H1 (cell line): Measurements from ENCODE around the gene NUP58. TPM values are rescaled to one million over a fixed set of nuclear protein-coding genes. Genes with fewer than 3 reads are reported as not detected.

Source experiments
- CTCF ChIA-PET: fragments of 300-600 bp; sonication (Branson Sonifier 250); formaldehyde crosslinking; loops from one replicate; lab custom pipeline; 2021; ENCODE audit not compliant: partially characterized antibody; lab: Charles Lee
- POLR2A ChIA-PET: fragments of 300-600 bp; sonication (Branson Sonifier 250); formaldehyde crosslinking; loops from one replicate; lab custom pipeline; 2021; ENCODE audit warnings: inconsistent platforms; ENCODE audit not compliant: partially characterized antibody; lab: Charles Lee
- DNase-seq, 2 experiments: peaks; one replicate each; pipeline versions ENCODE4 v3.0.0 to v3.0.0-alpha.2; 2010 to 2022; ENCODE audit warnings: low spot score in 2 of 2, low read depth in 1 of 2, mixed read lengths in 1 of 2
- FAIRE-seq: peaks from 2 replicates; lab custom pipeline; 2011; peaks lifted over from hg19 to GRCh38; lab: Jason Lieb, UNC
- H2AFZ ChIP-seq: 2 replicates; pipeline ENCODE4 v1.8.1; 2012; ENCODE audit warnings: low read length, inconsistent platforms
- H2AK5ac ChIP-seq: 2 replicates; pipeline ENCODE4 v1.6.1; 2013; ENCODE audit warnings: low read depth, low read length
- H2BK120ac ChIP-seq: replicated peaks from 2 replicates; pipeline ENCODE3; 2013; ENCODE audit warnings: low read depth, low read length, inconsistent platforms
- H2BK12ac ChIP-seq: 2 replicates; pipeline ENCODE4 v1.6.1; 2013; ENCODE audit warnings: low read depth, low read length
- H2BK15ac ChIP-seq: 2 replicates; pipeline ENCODE4 v1.6.1; 2013; ENCODE audit warnings: low read length
- H2BK20ac ChIP-seq: 2 replicates; pipeline ENCODE4 v1.6.1; 2013; ENCODE audit warnings: low read length
- H2BK5ac ChIP-seq: 2 replicates; pipeline ENCODE4 v1.6.1; 2013; ENCODE audit warnings: low read depth, low read length
- H3K14ac ChIP-seq: 2 replicates; pipeline ENCODE4 v1.6.1; 2013; ENCODE audit warnings: inconsistent platforms; ENCODE audit not compliant: insufficient read length
- H3K18ac ChIP-seq: 2 replicates; pipeline ENCODE4 v1.6.1; 2013; ENCODE audit warnings: low read length; ENCODE audit errors: extremely low read depth
- H3K23ac ChIP-seq: 2 replicates; pipeline ENCODE4 v1.6.1; 2013; ENCODE audit warnings: inconsistent platforms; ENCODE audit not compliant: insufficient read length
- H3K23me2 ChIP-seq: 2 replicates; pipeline ENCODE4 v1.6.1; 2013; ENCODE audit warnings: low read depth, low read length
- H3K27ac ChIP-seq: 2 replicates; pipeline ENCODE4 v1.6.1; 2011; ENCODE audit warnings: low read depth, low read length, inconsistent platforms
- H3K27me3 ChIP-seq, 4 experiments: replicated peaks in 1 of 4; 1 replicate in 1 of 4; 2 replicates in 3 of 4; pipeline versions ENCODE4 v1.6.1 to v1.8.1; 2011 to 2013; ENCODE audit warnings: low read length in 3 of 4, mild to moderate bottlenecking in 3 of 4, inconsistent platforms in 2 of 4, mixed read lengths in 2 of 4, moderate library complexity in 1 of 4; ENCODE audit not compliant: control insufficient read depth in 3 of 4, insufficient read depth in 3 of 4; ENCODE audit errors: extremely low read depth in 1 of 4
- H3K36me3 ChIP-seq, 4 experiments: 2 replicates each; pipeline versions ENCODE4 v1.6.1 to v1.8.1; 2011 to 2013; ENCODE audit warnings: mild to moderate bottlenecking in 4 of 4, low read length in 3 of 4, moderate library complexity in 2 of 4, control low read depth in 1 of 4, inconsistent platforms in 1 of 4; ENCODE audit not compliant: insufficient read depth in 4 of 4, control insufficient read depth in 2 of 4
- H3K4ac ChIP-seq: replicated peaks from 2 replicates; pipeline ENCODE3; 2013; ENCODE audit warnings: low read length, low read depth, mixed read lengths, inconsistent platforms; ENCODE audit not compliant: insufficient read length
- H3K4me1 ChIP-seq, 4 experiments: replicated peaks in 1 of 4; 1 replicate in 1 of 4; 2 replicates in 3 of 4; pipeline versions ENCODE4 v1.6.1 to v1.8.1; 2011 to 2013; ENCODE audit warnings: low read length in 3 of 4, inconsistent platforms in 2 of 4, mixed read lengths in 1 of 4; ENCODE audit not compliant: insufficient read depth in 4 of 4, control insufficient read depth in 3 of 4
- H3K4me2 ChIP-seq, 2 experiments: 2 replicates each; pipeline versions ENCODE4 v1.6.1 to v1.8.1; 2011 to 2013; ENCODE audit warnings: low read depth in 2 of 2, low read length in 2 of 2, control low read depth in 1 of 2, inconsistent platforms in 1 of 2, mild to moderate bottlenecking in 1 of 2; ENCODE audit not compliant: insufficient read depth in 1 of 2
- H3K4me3 ChIP-seq, 4 experiments: fragments of 200-600, 300-600 bp in 1 of 4; sonication (generic), shearing (Covaris generic), sonication (Bioruptor Twin) in 1 of 4; 2 replicates each; pipeline versions ENCODE4 v1.5.1 to v1.8.1; 2011 to 2016; ENCODE audit warnings: low read length in 4 of 4, low read depth in 3 of 4, control low read depth in 2 of 4, inconsistent platforms in 2 of 4, mild to moderate bottlenecking in 2 of 4, mixed read lengths in 1 of 4, moderate library complexity in 1 of 4; ENCODE audit not compliant: insufficient read depth in 2 of 4; ENCODE audit errors: extremely low read depth in 1 of 4
- H3K56ac ChIP-seq: replicated peaks from 2 replicates; pipeline ENCODE3; 2013; ENCODE audit warnings: low read depth, mild to moderate bottlenecking, mixed read lengths, low read length, inconsistent platforms; ENCODE audit not compliant: insufficient read length
- H3K79me1 ChIP-seq: 2 replicates; pipeline ENCODE4 v1.6.1; 2013; ENCODE audit warnings: low read depth, low read length, control low read depth
- H3K79me2 ChIP-seq, 2 experiments: 2 replicates each; pipeline versions ENCODE4 v1.6.1 to v1.8.1; 2012 to 2013; ENCODE audit warnings: low read length in 2 of 2, mild to moderate bottlenecking in 2 of 2, inconsistent platforms in 1 of 2; ENCODE audit not compliant: insufficient read depth in 2 of 2, control insufficient read depth in 1 of 2
- H3K9ac ChIP-seq, 4 experiments: replicated peaks in 1 of 4; 1 replicate in 1 of 4; 2 replicates in 3 of 4; pipeline versions ENCODE4 v1.6.1 to v1.8.1; 2011 to 2013; ENCODE audit warnings: low read depth in 3 of 4, low read length in 3 of 4, control low read depth in 2 of 4, mild to moderate bottlenecking in 2 of 4, moderate library complexity in 2 of 4, inconsistent platforms in 1 of 4; ENCODE audit errors: extremely low read depth in 1 of 4
- H3K9me3 ChIP-seq, 2 experiments: 2 replicates each; pipeline versions ENCODE4 v1.6.1 to v1.8.1; 2012 to 2013; ENCODE audit warnings: mild to moderate bottlenecking in 2 of 2, moderate library complexity in 2 of 2, control low read depth in 1 of 2, inconsistent platforms in 1 of 2, low read depth in 1 of 2, low read length in 1 of 2, mixed read lengths in 1 of 2; ENCODE audit not compliant: insufficient read depth in 2 of 2
- H4K20me1 ChIP-seq, 2 experiments: replicated peaks in 1 of 2; 2 replicates each; pipeline versions ENCODE3 to v1.8.1; 2011 to 2013; ENCODE audit warnings: inconsistent platforms in 2 of 2, low read length in 2 of 2, mild to moderate bottlenecking in 1 of 2; ENCODE audit not compliant: insufficient read depth in 2 of 2, control insufficient read depth in 1 of 2
- H4K5ac ChIP-seq: 2 replicates; pipeline ENCODE4 v1.6.1; 2013; ENCODE audit warnings: low read length, low read depth, mixed read lengths, inconsistent platforms; ENCODE audit not compliant: insufficient read length
- H4K8ac ChIP-seq: 2 replicates; pipeline ENCODE4 v1.8.0; 2013; ENCODE audit warnings: mild to moderate bottlenecking, moderate library complexity, low read length, inconsistent platforms; ENCODE audit not compliant: insufficient read depth; ENCODE audit errors: extremely low read depth
- H4K91ac ChIP-seq: replicated peaks from 2 replicates; pipeline ENCODE3; 2013; ENCODE audit warnings: low read length, mixed read lengths, inconsistent platforms; ENCODE audit not compliant: insufficient read length
- CBX5 ChIP-seq: fragments of 300-800, 300-1000 bp; sonication (generic); IDR thresholded peaks from 2 replicates; pipeline ENCODE4 v1.7.1; 2016; ENCODE audit warnings: antibody characterized with exemption, low read length, low read depth
- MAFK ChIP-seq: IDR thresholded peaks from 2 replicates; pipeline ENCODE4 v1.6.1; 2012; ENCODE audit warnings: low read depth, mild to moderate bottlenecking, improper control_type of control experiment, low read length
- WGBS, 2 experiments: shearing (Covaris generic) in 1 of 2; methylation state at CpG; one replicate each; pipeline versions ENCODE4 v1.1.6 to v1.1.7; 2013 to 2015; ENCODE audit warnings: low lambda C conversion rate in 2 of 2, mixed read lengths in 2 of 2, inconsistent platforms in 1 of 2, low coverage in 1 of 2, missing lambda C conversion rate in 1 of 2; ENCODE audit not compliant: insufficient replicate concordance in 2 of 2, insufficient coverage in 1 of 2, insufficient read length in 1 of 2; ENCODE audit errors: extremely low coverage in 1 of 2, missing lambda C conversion rate in 1 of 2; 5-methylcytosine and 5-hydroxymethylcytosine counted together
- polyA plus RNA-seq, 7 experiments: library from polyadenylated mRNA; depleted of rRNA in 3 of 7; stranded (reverse) in 5 of 7; unstranded in 2 of 7; fragments of >200 nt in 5 of 7; fragments of 200-250 nt in 2 of 7; gene quantifications; 1 replicate in 5 of 7; 2 replicates in 1 of 7; 4 replicates in 1 of 7; pipeline versions ENCODE4 v1.2.1 to v1.2.3, GENCODE V29; 2011 to 2013; ENCODE audit warnings: missing spikeins in 2 of 7, mixed read lengths in 2 of 7
- total RNA-seq: library from RNA; stranded (reverse); fragmentation: NEBNext Ultra II Directional; extraction: Animal tissue kit (Norgen Biotek cat#: 25700); gene quantifications from 2 replicates; pipeline ENCODE4 v1.2.1, GENCODE V29; 2021

NUP58 gene
- total and polyA plus RNA-seq, 2 of the 8 experiments (the other 6 are each of a cell fraction or from before 2014, with no cell fraction given) = 35.0 to 53.8 TPM

- POLR2A ChIA-PET = no interaction called here
- no peak for FAIRE-seq
Measured at GRCh38 chr13:25266706-25267105, 34.7 kb upstream of the NUP58 start.

More at GRCh38 chr13:25266706-25267105, 34.7 kb upstream of the NUP58 start:
- H3K27me3 ChIP-seq = no peaks in the 10 kb centered on the region
- 93% methylated on average over 5 of the region's 5 CpGs; no CpG with 5 or more reads in 1 of the 2 experiments for WGBS, 2 experiments
- H2BK120ac ChIP-seq = no peak overlapping the region
- H2AK5ac ChIP-seq = no peak overlapping the region
- no peak overlapping the region for H3K56ac ChIP-seq
- H4K20me1 ChIP-seq = peaks cover 0 to 2% of the 10 kb centered on the region in 2 experiments
- H4K91ac ChIP-seq = no peak overlapping the region
- no peak overlapping the region for H3K27ac ChIP-seq
- H3K23ac ChIP-seq = no peak overlapping the region
- no peak overlapping the region for H3K9ac ChIP-seq
- no peak overlapping the region for H3K4me2 ChIP-seq
- H3K23me2 ChIP-seq = no peaks in the 10 kb centered on the region
- no peak overlapping the region for H3K4me3 ChIP-seq
- H2BK15ac ChIP-seq = no peak overlapping the region
- no peaks in the 10 kb centered on the region for H3K79me1 ChIP-seq
- H4K5ac ChIP-seq = no peak overlapping the region
- peaks cover 0 to 2% (median 0%) of the 10 kb centered on the region in 4 experiments; a peak in 1 of 8 replicates for H3K36me3 ChIP-seq
- no peak overlapping the region for H2AFZ ChIP-seq
- no peak overlapping the region for H3K4ac ChIP-seq
- H3K4me1 ChIP-seq = peaks cover 0 to 3% (median 0%) of the 10 kb centered on the region in 4 experiments; a peak in 1 of 7 replicates
- H3K14ac ChIP-seq = no peak overlapping the region
- H4K8ac ChIP-seq = no peak overlapping the region; the same call in 1 of the 2 replicates
- H3K18ac ChIP-seq = no peak overlapping the region
- H3K9me3 ChIP-seq = no peaks in the 10 kb centered on the region
- DNase-seq = no peak
- TF ChIP-seq CBX5 (no peak), MAFK (no peak)
- H2BK5ac ChIP-seq = no peak overlapping the region
- no peaks in the 10 kb centered on the region for H3K79me2 ChIP-seq
- no peak overlapping the region for H2BK20ac ChIP-seq
- CTCF ChIA-PET = interaction anchor here (0.7 kb wide), 1 partner anchor 87 kb away, joined by 3 read pairs; no protein-coding TSS in a partner anchor
- no peak overlapping the region for H2BK12ac ChIP-seq
